Esophagus muscularis mucosa (tissue), 4 donors: ENCODE measurements around the gene PSMB8. TPM values are rescaled to one million over a fixed set of nuclear protein-coding genes. Genes with fewer than 3 reads are reported as not detected.

Experiments
- DNase-seq: peaks from one replicate; pipeline ENCODE4 v3.0.0-alpha.2; 2017; ENCODE audit errors: extremely low spot score
- H3K27ac ChIP-seq, 4 donors: fragments of 200-600 bp; sonication (generic); replicated peaks in 1 of 4; 1 replicate in 3 of 4; 2 replicates in 1 of 4; pipeline ENCODE4 v1.5.1; 2016 to 2019; ENCODE audit warnings: mild to moderate bottlenecking in 1 of 4
- H3K27me3 ChIP-seq, 4 donors: fragments of 200-600 bp; sonication (generic); one replicate each; pipeline versions ENCODE4 v1.5.1 to v1.6.0; 2016 to 2019
- H3K36me3 ChIP-seq, 4 donors: fragments of 200-600 bp; sonication (generic); one replicate each; pipeline ENCODE4 v1.5.1; 2016 to 2019
- H3K4me1 ChIP-seq, 4 donors: fragments of 200-600 bp; sonication (generic); one replicate each; pipeline ENCODE4 v1.5.1; 2016 to 2019
- H3K4me3 ChIP-seq, 4 donors: fragments of 200-600 bp; sonication (generic); 1 replicate in 2 of 4; 2 replicates in 2 of 4; pipeline ENCODE4 v1.5.1; 2016 to 2019; ENCODE audit warnings: mild to moderate bottlenecking in 4 of 4, moderate library complexity in 1 of 4
- H3K9me3 ChIP-seq, 4 donors: fragments of 200-600 bp; sonication (generic); 1 replicate in 3 of 4; 2 replicates in 1 of 4; pipeline ENCODE4 v1.5.1; 2016 to 2019
- CTCF ChIP-seq, 3 experiments: fragments of 200-600 bp in 2 of 3; fragments of 450-650 bp in 1 of 3; sonication (generic) in 2 of 3; IDR thresholded peaks; one replicate each; pipeline ENCODE4 v1.5.1; 2017 to 2019; ENCODE audit warnings: antibody characterized with exemption in 3 of 3, mild to moderate bottlenecking in 2 of 3, moderate library complexity in 1 of 3
- EP300 ChIP-seq: sonication (generic); formaldehyde crosslinking; IDR thresholded peaks from one replicate; pipeline ENCODE4 v1.6.1; 2017; ENCODE audit warnings: antibody characterized with exemption
- POLR2A ChIP-seq: fragments of 450-650 bp; IDR thresholded peaks from one replicate; pipeline ENCODE4 v1.6.1; 2017; ENCODE audit warnings: antibody characterized with exemption, moderate library complexity, mild to moderate bottlenecking, low read depth
- POLR2AphosphoS5 ChIP-seq, 2 donors: sonication (generic); formaldehyde crosslinking; IDR thresholded peaks; one replicate each; pipeline ENCODE4 v1.6.1; 2017; ENCODE audit warnings: antibody characterized with exemption in 2 of 2
- WGBS: methylation state at CpG from one replicate; pipeline ENCODE4 v1.1.5; 2018; 5-methylcytosine and 5-hydroxymethylcytosine counted together
- intact Hi-C: fragments of 100-400 bp; cut with DNase I; formaldehyde crosslinking; loops from one replicate; pipeline ENCODE4 v1.15.1; 2023
- total RNA-seq, 4 donors: library from RNA; depleted of rRNA; stranded (reverse); fragments of >200 nt; gene quantifications; one replicate each; pipeline versions ENCODE4 v1.1.0 to v1.2.1, GENCODE V29; 2016

PSMB8 gene
- total RNA-seq, 4 donors from 2014 or later: 25.7 to 38.4 (median 32.4) TPM

GRCh38 chr6:32844839-32845383 lies 1.1 kb upstream of the PSMB8 start:
- Histone ChIP-seq H3K27ac (peak overlapping the region; percentile 85 to 93 (median 89)), H3K9me3 (no peaks in the 10 kb centered on the region), H3K4me1 (peaks cover 24 to 52% (median 33%) of the 10 kb centered on the region in 4 donors), H3K27me3 (no peaks in the 10 kb centered on the region), H3K4me3 (peak overlapping the region; percentile 58 to 87 (median 76)), H3K36me3 (peaks cover 20 to 73% (median 59%) of the 10 kb centered on the region in 4 donors)
- 34% methylated on average over 19 of the region's 19 CpGs for WGBS
- intact Hi-C loops: no loop called here
- TF ChIP-seq EP300: no peak
- no peak for TF ChIP-seq CTCF (IDR thresholded peaks at IDR 0.05)
- TF ChIP-seq POLR2AphosphoS5 (IDR thresholded peaks at IDR 0.05): no peak
- TF ChIP-seq POLR2A: no peak
- no peak for DNase-seq

- intact Hi-C loops: no loop called here
- Histone ChIP-seq H3K4me3 (peak overlapping the region; percentile 58 to 87 (median 76)), H3K4me1 (peaks cover 24 to 57% (median 37%) of the 10 kb centered on the region in 4 donors), H3K9me3 (no peaks in the 10 kb centered on the region), H3K36me3 (peaks cover 18 to 58% (median 47%) of the 10 kb centered on the region in 4 donors), H3K27me3 (no peaks in the 10 kb centered on the region), H3K27ac (peak overlapping the region; percentile 85 to 93 (median 89))
- TF ChIP-seq POLR2AphosphoS5 (IDR thresholded peaks at IDR 0.05) (no peak), CTCF (IDR thresholded peaks at IDR 0.05) (no peak), EP300 (no peak), POLR2A (no peak)
- no peak for DNase-seq
- WGBS: 14% methylated on average over 28 of the region's 28 CpGs
Observed at GRCh38 chr6:32843331-32843978, 392 bp downstream of the PSMB8 start.

- intact Hi-C loops: no loop called here
- no peaks in the 10 kb centered on the region for H3K27me3 ChIP-seq
- peak overlapping the region; percentile 85 to 93 (median 89) for H3K27ac ChIP-seq
- H3K36me3 ChIP-seq: peaks cover 15 to 51% (median 39%) of the 10 kb centered on the region in 4 donors
- 78% methylated on average over 8 of the region's 8 CpGs for WGBS
- peaks cover 26 to 54% (median 41%) of the 10 kb centered on the region in 4 donors for H3K4me1 ChIP-seq
- H3K9me3 ChIP-seq: no peaks in the 10 kb centered on the region
- TF ChIP-seq POLR2A (no peak), EP300 (no peak), POLR2AphosphoS5 (IDR thresholded peaks at IDR 0.05) (no peak)
- H3K4me3 ChIP-seq: peak overlapping the region in 2 of 4 donors; percentile 66 to 86
- peak; percentile 75 for DNase-seq
Observed at GRCh38 chr6:32842690-32843089, 1.2 kb downstream of the PSMB8 start.

- WGBS: 93% methylated on average over 6 of the region's 6 CpGs
- TF ChIP-seq POLR2A (no peak), CTCF (IDR thresholded peaks at IDR 0.05) (no peak), EP300 (no peak)
- Histone ChIP-seq H3K27ac (peak overlapping the region in 2 of 4 donors; percentile 85 to 86), H3K27me3 (no peaks in the 10 kb centered on the region), H3K9me3 (no peaks in the 10 kb centered on the region), H3K4me3 (no peak overlapping the region), H3K4me1 (peaks cover 30 to 55% (median 46%) of the 10 kb centered on the region in 4 donors), H3K36me3 (peaks cover 9 to 45% (median 33%) of the 10 kb centered on the region in 4 donors)
- DNase-seq: peak; percentile 53
- intact Hi-C loops: no loop called here
Observed at GRCh38 chr6:32842021-32842650, 1.7 kb downstream of the PSMB8 start.
